H9 (cell line): ENCODE data around the gene GSTM1. TPM values are rescaled to one million over a fixed set of nuclear protein-coding genes. Genes with fewer than 3 reads are reported as not detected.

Source experiments
- DNase-seq: peaks from one replicate; pipeline ENCODE4 v3.0.0-alpha.2; 2017
- H2AFZ ChIP-seq: one replicate; pipeline ENCODE4 v1.6.1; 2013; ENCODE audit warnings: mild to moderate bottlenecking, low read length, control low read depth, moderate library complexity
- H2AK5ac ChIP-seq: 2 replicates; pipeline ENCODE4 v1.6.1; 2013; ENCODE audit warnings: low read length, control low read depth, mixed read lengths; ENCODE audit not compliant: insufficient read length
- H2BK120ac ChIP-seq: one replicate; pipeline ENCODE4 v1.6.1; 2013; ENCODE audit warnings: low read depth, mild to moderate bottlenecking, low read length, control low read depth, inconsistent platforms; ENCODE audit not compliant: poor library complexity, severe bottlenecking
- H2BK12ac ChIP-seq: 2 replicates; pipeline ENCODE4 v1.6.1; 2013; ENCODE audit warnings: low read length, control low read depth, mixed read lengths, low read depth; ENCODE audit not compliant: insufficient read length
- H2BK15ac ChIP-seq: 2 replicates; pipeline ENCODE4 v1.6.1; 2013; ENCODE audit warnings: low read depth, low read length, control low read depth
- H2BK20ac ChIP-seq: one replicate; pipeline ENCODE4 v1.6.1; 2013; ENCODE audit warnings: low read depth, mild to moderate bottlenecking, low read length, control low read depth, inconsistent platforms; ENCODE audit not compliant: poor library complexity, severe bottlenecking
- H2BK5ac ChIP-seq: 2 replicates; pipeline ENCODE4 v1.6.1; 2013; ENCODE audit warnings: low read length, control low read depth, mixed read lengths; ENCODE audit not compliant: insufficient read length
- H3K14ac ChIP-seq: 2 replicates; pipeline ENCODE4 v1.6.1; 2013; ENCODE audit warnings: low read length, control low read depth; ENCODE audit not compliant: insufficient read depth
- H3K18ac ChIP-seq: 2 replicates; pipeline ENCODE4 v1.6.1; 2013; ENCODE audit warnings: low read depth, mild to moderate bottlenecking, mixed read lengths, low read length, control low read depth; ENCODE audit not compliant: insufficient read length
- H3K23ac ChIP-seq: 2 replicates; pipeline ENCODE4 v1.6.1; 2013; ENCODE audit warnings: low read length, control low read depth, mixed read lengths, low read depth; ENCODE audit not compliant: insufficient read length
- H3K23me2 ChIP-seq: 2 replicates; pipeline ENCODE4 v1.6.1; 2013; ENCODE audit warnings: low read depth, mild to moderate bottlenecking, mixed read lengths, low read length, control low read depth; ENCODE audit not compliant: insufficient read length, poor library complexity, severe bottlenecking
- H3K27ac ChIP-seq: 2 replicates; pipeline ENCODE4 v1.5.1; 2013; ENCODE audit warnings: low read length, control low read depth, mixed read lengths, low read depth; ENCODE audit not compliant: insufficient read length
- H3K27me3 ChIP-seq: 2 replicates; pipeline ENCODE4 v1.6.1; 2013; ENCODE audit warnings: low read length, control low read depth, inconsistent platforms; ENCODE audit not compliant: insufficient read depth
- H3K4ac ChIP-seq: 2 replicates; pipeline ENCODE4 v1.6.1; 2013; ENCODE audit warnings: low read depth, mild to moderate bottlenecking, control low read depth, inconsistent platforms, low read length, moderate library complexity
- H3K4me1 ChIP-seq: 2 replicates; pipeline ENCODE4 v1.6.1; 2013; ENCODE audit warnings: low read length, control low read depth, inconsistent platforms; ENCODE audit not compliant: insufficient read depth
- H3K4me2 ChIP-seq: 2 replicates; pipeline ENCODE4 v1.6.1; 2013; ENCODE audit warnings: low read length, control low read depth, mixed read lengths; ENCODE audit not compliant: insufficient read length, insufficient read depth
- H3K56ac ChIP-seq: 2 replicates; pipeline ENCODE4 v1.6.1; 2013; ENCODE audit warnings: low read depth, mild to moderate bottlenecking, mixed read lengths, low read length, control low read depth; ENCODE audit not compliant: insufficient read length
- H3K79me1 ChIP-seq: 2 replicates; pipeline ENCODE4 v1.6.1; 2013; ENCODE audit warnings: low read depth, mild to moderate bottlenecking, moderate library complexity, low read length, control low read depth, inconsistent platforms; ENCODE audit not compliant: insufficient read depth, poor library complexity, severe bottlenecking
- H3K79me2 ChIP-seq: 2 replicates; pipeline ENCODE4 v1.6.1; 2013; ENCODE audit warnings: low read length, control low read depth, inconsistent platforms; ENCODE audit not compliant: insufficient read depth
- H3K9ac ChIP-seq: 2 replicates; pipeline ENCODE4 v1.6.1; 2013; ENCODE audit warnings: low read length, control low read depth, mixed read lengths; ENCODE audit not compliant: insufficient read length; ENCODE audit errors: extremely low read depth
- H3K9me3 ChIP-seq: one replicate; pipeline ENCODE4 v1.6.1; 2013; ENCODE audit warnings: low read depth, low read length, inconsistent platforms; ENCODE audit not compliant: control insufficient read depth
- H3T11ph ChIP-seq: one replicate; pipeline ENCODE4 v1.6.1; 2013; ENCODE audit warnings: mild to moderate bottlenecking, low read length, control low read depth, inconsistent platforms
- H4K20me1 ChIP-seq: one replicate; pipeline ENCODE4 v1.6.1; 2013; ENCODE audit not compliant: control insufficient read depth, insufficient read length, insufficient read depth
- H4K5ac ChIP-seq: 2 replicates; pipeline ENCODE4 v1.6.1; 2013; ENCODE audit warnings: low read depth, mild to moderate bottlenecking, mixed read lengths, low read length, control low read depth; ENCODE audit not compliant: insufficient read length
- H4K8ac ChIP-seq: replicated peaks from 2 replicates; pipeline ENCODE4 v1.6.1; 2013; ENCODE audit warnings: low read length, control low read depth, mixed read lengths, low read depth; ENCODE audit not compliant: insufficient read length
- H4K91ac ChIP-seq: 2 replicates; pipeline ENCODE4 v1.6.1; 2013; ENCODE audit warnings: low read depth, mild to moderate bottlenecking, moderate library complexity, mixed read lengths, low read length, control low read depth; ENCODE audit not compliant: insufficient read length
- H3K27ac Mint-ChIP-seq, 3 experiments: 2 replicates in 2 of 3; 3 replicates in 1 of 3; pipeline ENCODE4 v1.8.0; 2020 to 2021; ENCODE audit warnings: mixed read lengths in 3 of 3, mild to moderate bottlenecking in 1 of 3, moderate library complexity in 1 of 3
- H3K27me3 Mint-ChIP-seq: 2 replicates; pipeline ENCODE4 v1.8.0; 2021; ENCODE audit warnings: low read depth, mild to moderate bottlenecking, moderate library complexity, mixed read lengths
- H3K36me3 Mint-ChIP-seq, 3 experiments: 2 replicates in 2 of 3; 3 replicates in 1 of 3; pipeline ENCODE4 v1.8.0; 2020 to 2021; ENCODE audit warnings: low read depth in 3 of 3, mixed read lengths in 3 of 3; ENCODE audit not compliant: insufficient read depth in 1 of 3
- H3K4me1 Mint-ChIP-seq, 2 experiments: 2 replicates each; pipeline ENCODE4 v1.8.0; 2020; ENCODE audit warnings: mixed read lengths in 2 of 2
- H3K4me3 Mint-ChIP-seq, 2 experiments: 2 replicates in 1 of 2; 3 replicates in 1 of 2; pipeline ENCODE4 v1.8.0; 2020 to 2021; ENCODE audit warnings: mild to moderate bottlenecking in 2 of 2, mixed read lengths in 2 of 2, moderate library complexity in 1 of 2
- H3K9me3 Mint-ChIP-seq, 2 experiments: 2 replicates in 1 of 2; 3 replicates in 1 of 2; pipeline ENCODE4 v1.8.0; 2020; ENCODE audit warnings: mild to moderate bottlenecking in 2 of 2, mixed read lengths in 2 of 2, moderate library complexity in 1 of 2
- WGBS: extraction: QIAGEN DNeasy Blood & Tissue Kit; methylation state at CpG from one replicate; pipeline ENCODE4 v1.1.7; 2013; ENCODE audit warnings: missing lambda C conversion rate, low lambda C conversion rate, mixed read lengths; ENCODE audit not compliant: insufficient read length; ENCODE audit errors: extremely low coverage; 5-methylcytosine and 5-hydroxymethylcytosine counted together
- total RNA-seq: library from RNA; stranded (reverse); gene quantifications from 2 replicates; pipeline ENCODE4 v1.2.1, GENCODE V29; 2021
- TF ChIP-seq, protein P1 (sequence below): fragments of 200-600 bp; sonication (generic); conservative IDR thresholded peaks from 3 replicates; pipeline ENCODE4 v1.8.0; 2021; ENCODE audit warnings: antibody characterized with exemption, mild to moderate bottlenecking

The GSTM1 gene
- total RNA-seq, 1 experiment from 2014 or later: 19.5 TPM

DNA sequence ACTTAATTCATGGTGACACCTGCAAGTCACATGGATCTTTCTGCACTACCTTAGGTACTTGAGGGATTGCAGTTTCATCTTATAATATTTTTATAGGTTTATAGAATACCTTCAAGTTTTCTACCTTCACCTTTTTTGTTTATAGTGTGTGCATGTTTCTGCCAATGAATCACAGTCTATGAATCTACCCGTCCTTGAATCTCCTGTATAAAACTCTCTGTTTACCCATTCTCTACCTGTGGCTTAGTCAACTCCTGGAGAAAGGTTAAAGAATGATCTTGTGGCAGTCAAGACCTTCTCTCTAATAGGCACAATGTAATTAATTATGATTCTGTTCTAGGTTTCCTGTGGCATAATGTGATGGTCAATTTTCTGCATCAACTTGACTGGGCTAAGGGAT lies 22.9 kb upstream of the GSTM1 start:
- TF ChIP-seq, protein P1, sequence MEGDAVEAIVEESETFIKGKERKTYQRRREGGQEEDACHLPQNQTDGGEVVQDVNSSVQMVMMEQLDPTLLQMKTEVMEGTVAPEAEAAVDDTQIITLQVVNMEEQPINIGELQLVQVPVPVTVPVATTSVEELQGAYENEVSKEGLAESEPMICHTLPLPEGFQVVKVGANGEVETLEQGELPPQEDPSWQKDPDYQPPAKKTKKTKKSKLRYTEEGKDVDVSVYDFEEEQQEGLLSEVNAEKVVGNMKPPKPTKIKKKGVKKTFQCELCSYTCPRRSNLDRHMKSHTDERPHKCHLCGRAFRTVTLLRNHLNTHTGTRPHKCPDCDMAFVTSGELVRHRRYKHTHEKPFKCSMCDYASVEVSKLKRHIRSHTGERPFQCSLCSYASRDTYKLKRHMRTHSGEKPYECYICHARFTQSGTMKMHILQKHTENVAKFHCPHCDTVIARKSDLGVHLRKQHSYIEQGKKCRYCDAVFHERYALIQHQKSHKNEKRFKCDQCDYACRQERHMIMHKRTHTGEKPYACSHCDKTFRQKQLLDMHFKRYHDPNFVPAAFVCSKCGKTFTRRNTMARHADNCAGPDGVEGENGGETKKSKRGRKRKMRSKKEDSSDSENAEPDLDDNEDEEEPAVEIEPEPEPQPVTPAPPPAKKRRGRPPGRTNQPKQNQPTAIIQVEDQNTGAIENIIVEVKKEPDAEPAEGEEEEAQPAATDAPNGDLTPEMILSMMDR: no peak

More for the DNA sequence above, 22.9 kb upstream of the GSTM1 start:
- Mint-ChIP-seq H3K36me3 (peaks cover 0 to 5% (median 0%) of the 10 kb centered on the region in 3 experiments; a peak in 1 of 7 replicates), H3K9me3 (peaks cover 0 to 2% of the 10 kb centered on the region in 2 experiments; a peak in 1 of 5 replicates), H3K27me3 (peaks cover 3% of the 10 kb centered on the region), H3K4me3 (no peak overlapping the region), H3K4me1 (peaks cover 8 to 11% of the 10 kb centered on the region in 2 experiments; a peak in 3 of 4 replicates), H3K27ac (no peak overlapping the region)
- no CpG with 5 or more reads among the region's 1 CpG for WGBS
- H3T11ph ChIP-seq: no peak overlapping the region
- H3K14ac ChIP-seq: no peak overlapping the region
- H4K8ac ChIP-seq: no peak overlapping the region
- no peak overlapping the region for H4K5ac ChIP-seq
- H3K27ac ChIP-seq: no peak overlapping the region
- H3K9ac ChIP-seq: no peak overlapping the region
- no peak overlapping the region for H3K4me2 ChIP-seq
- H3K4ac ChIP-seq: no peak overlapping the region
- no peaks in the 10 kb centered on the region for H3K79me1 ChIP-seq
- no peak overlapping the region for H3K23ac ChIP-seq
- DNase-seq: no peak
- no peak overlapping the region for H2BK12ac ChIP-seq
- H3K4me1 ChIP-seq: no peaks in the 10 kb centered on the region
- no peak overlapping the region for H2BK15ac ChIP-seq
- no peak overlapping the region for H4K91ac ChIP-seq
- H3K56ac ChIP-seq: no peak overlapping the region
- no peaks in the 10 kb centered on the region for H4K20me1 ChIP-seq
- no peaks in the 10 kb centered on the region for H3K9me3 ChIP-seq
- no peak overlapping the region for H2BK120ac ChIP-seq
- no peak overlapping the region for H2AFZ ChIP-seq
- no peak overlapping the region for H2BK5ac ChIP-seq
- no peaks in the 10 kb centered on the region for H3K79me2 ChIP-seq
- H3K18ac ChIP-seq: no peak overlapping the region
- H2AK5ac ChIP-seq: no peak overlapping the region
- no peaks in the 10 kb centered on the region for H3K27me3 ChIP-seq
- peaks cover 3% of the 10 kb centered on the region for H3K23me2 ChIP-seq
- H2BK20ac ChIP-seq: no peak overlapping the region
